Neural crest cell (in vitro differentiated cells): ENCODE measurements around the gene KCNQ4. TPM values are rescaled to one million over a fixed set of nuclear protein-coding genes. Genes with fewer than 3 reads are reported as not detected.

ENCODE experiments used
- DNase-seq: peaks from one replicate; pipeline ENCODE4 v3.0.0; 2021; ENCODE audit warnings: low read depth, mixed read lengths, low spot score
- H3K27ac Mint-ChIP-seq: one replicate; pipeline ENCODE4 v1.8.0; 2021; ENCODE audit warnings: mild to moderate bottlenecking, mixed read lengths; ENCODE audit not compliant: unreplicated experiment
- H3K27me3 Mint-ChIP-seq: 2 replicates; pipeline ENCODE4 v1.8.0; 2021; ENCODE audit warnings: low read depth, mild to moderate bottlenecking, mixed read lengths
- H3K36me3 Mint-ChIP-seq: 2 replicates; pipeline ENCODE4 v1.8.0; 2021; ENCODE audit warnings: low read depth, mild to moderate bottlenecking, mixed read lengths
- H3K4me1 Mint-ChIP-seq: 2 replicates; pipeline ENCODE4 v1.8.0; 2021; ENCODE audit warnings: mixed read lengths
- H3K4me3 Mint-ChIP-seq: one replicate; pipeline ENCODE4 v1.8.0; 2021; ENCODE audit warnings: mild to moderate bottlenecking, mixed read lengths
- H3K9me3 Mint-ChIP-seq: 2 replicates; pipeline ENCODE4 v1.8.0; 2021; ENCODE audit warnings: mixed read lengths
- total RNA-seq: library from RNA; stranded (reverse); gene quantifications from 2 replicates; pipeline ENCODE4 v1.2.1, GENCODE V29; 2021
- TF ChIP-seq, protein P1 (sequence below): fragments of 200-600 bp; sonication (generic); conservative IDR thresholded peaks from 2 replicates; pipeline ENCODE4 v1.5.0; 2021; ENCODE audit warnings: antibody characterized with exemption, mild to moderate bottlenecking

The KCNQ4 gene
- total RNA-seq, 1 donor from 2014 or later: 0.89 TPM

DNA sequence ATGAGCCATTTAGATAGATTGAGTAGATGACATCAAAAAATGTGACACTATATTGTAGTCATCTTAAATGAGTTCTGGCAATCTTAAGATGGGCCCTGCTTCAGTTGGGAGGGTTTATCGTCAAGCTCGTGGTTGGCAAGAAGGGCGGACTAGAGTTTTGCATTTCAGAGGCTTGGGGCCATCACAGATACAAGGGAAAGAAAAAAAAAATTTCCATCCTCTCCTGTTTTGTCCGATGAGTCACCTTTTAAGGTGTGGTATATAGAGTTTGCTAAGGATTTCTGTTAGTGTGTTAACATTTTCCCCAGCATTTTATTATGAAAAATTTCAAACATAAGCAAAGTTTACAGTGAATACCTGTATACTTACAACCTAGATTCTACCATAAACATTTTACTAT is 31.8 kb upstream of the KCNQ4 start:
- TF ChIP-seq, protein P1, sequence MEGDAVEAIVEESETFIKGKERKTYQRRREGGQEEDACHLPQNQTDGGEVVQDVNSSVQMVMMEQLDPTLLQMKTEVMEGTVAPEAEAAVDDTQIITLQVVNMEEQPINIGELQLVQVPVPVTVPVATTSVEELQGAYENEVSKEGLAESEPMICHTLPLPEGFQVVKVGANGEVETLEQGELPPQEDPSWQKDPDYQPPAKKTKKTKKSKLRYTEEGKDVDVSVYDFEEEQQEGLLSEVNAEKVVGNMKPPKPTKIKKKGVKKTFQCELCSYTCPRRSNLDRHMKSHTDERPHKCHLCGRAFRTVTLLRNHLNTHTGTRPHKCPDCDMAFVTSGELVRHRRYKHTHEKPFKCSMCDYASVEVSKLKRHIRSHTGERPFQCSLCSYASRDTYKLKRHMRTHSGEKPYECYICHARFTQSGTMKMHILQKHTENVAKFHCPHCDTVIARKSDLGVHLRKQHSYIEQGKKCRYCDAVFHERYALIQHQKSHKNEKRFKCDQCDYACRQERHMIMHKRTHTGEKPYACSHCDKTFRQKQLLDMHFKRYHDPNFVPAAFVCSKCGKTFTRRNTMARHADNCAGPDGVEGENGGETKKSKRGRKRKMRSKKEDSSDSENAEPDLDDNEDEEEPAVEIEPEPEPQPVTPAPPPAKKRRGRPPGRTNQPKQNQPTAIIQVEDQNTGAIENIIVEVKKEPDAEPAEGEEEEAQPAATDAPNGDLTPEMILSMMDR: no peak
- Mint-ChIP-seq H3K4me3 (no peak overlapping the region), H3K4me1 (peaks cover 7% of the 10 kb centered on the region), H3K27me3 (no peaks in the 10 kb centered on the region), H3K27ac (no peak overlapping the region), H3K9me3 (no peaks in the 10 kb centered on the region), H3K36me3 (peaks cover 4% of the 10 kb centered on the region)
- no peak for DNase-seq

DNA sequence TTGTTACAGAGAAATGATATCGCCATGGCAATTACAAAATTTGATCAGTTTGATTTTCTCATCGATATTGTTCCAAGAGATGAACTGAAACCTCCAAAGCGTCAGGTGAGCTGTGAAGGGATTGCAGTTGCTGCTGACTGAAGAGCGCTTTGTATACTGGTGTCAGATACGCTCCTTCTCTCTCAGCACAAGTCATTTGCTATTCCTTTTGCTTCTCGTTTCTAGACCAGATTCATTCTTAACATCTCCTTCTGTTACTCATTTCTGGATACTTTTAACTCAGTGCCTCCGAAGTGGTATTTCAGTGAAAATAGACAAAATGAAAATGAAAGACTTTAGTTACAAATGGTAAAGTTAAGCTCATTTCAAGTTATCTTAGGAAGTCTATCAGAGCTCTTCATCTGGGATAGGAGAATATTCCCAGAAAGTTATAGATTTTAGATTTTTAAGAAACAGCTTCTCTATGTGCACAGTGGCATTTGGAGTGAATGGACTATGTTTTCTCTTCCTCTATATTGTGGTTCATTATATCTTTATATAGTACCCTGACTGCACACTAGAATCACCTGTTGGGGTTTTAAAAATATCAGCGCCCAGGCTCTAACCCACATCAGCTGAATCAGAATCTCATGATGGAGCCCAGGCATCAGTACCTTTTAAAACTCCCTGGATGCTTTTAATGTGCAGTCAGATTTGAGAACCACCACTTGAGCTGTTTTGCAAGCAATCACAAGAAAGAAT is 30.3 kb upstream of the KCNQ4 start:
- H3K27ac Mint-ChIP-seq: no peak overlapping the region
- no peaks in the 10 kb centered on the region for H3K4me1 Mint-ChIP-seq
- TF ChIP-seq, protein P1: no peak
- H3K36me3 Mint-ChIP-seq: peaks cover 4% of the 10 kb centered on the region
- no peaks in the 10 kb centered on the region for H3K27me3 Mint-ChIP-seq
- no peaks in the 10 kb centered on the region for H3K9me3 Mint-ChIP-seq
- no peak overlapping the region for H3K4me3 Mint-ChIP-seq
- DNase-seq: no peak

DNA sequence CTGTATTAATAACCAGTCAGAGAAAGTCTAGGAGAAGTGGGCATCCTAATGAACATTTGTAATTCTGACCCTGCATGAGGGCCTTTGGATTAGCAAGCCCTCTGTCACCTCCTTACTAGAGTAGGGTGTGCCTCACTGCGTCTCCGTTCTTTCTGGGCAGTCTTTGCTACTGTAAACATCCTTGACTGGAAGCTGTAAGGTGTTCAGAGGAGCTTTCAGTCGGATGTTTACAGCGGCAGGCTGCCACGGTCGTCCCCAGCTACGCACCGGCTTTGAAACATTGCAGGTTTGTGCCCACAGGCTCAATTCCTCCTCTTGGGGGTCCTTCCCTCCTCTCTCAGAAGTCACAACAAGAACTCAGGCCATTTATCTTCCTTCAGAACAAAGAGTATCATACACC is 29.4 kb upstream of the KCNQ4 start:
- Mint-ChIP-seq H3K4me3 (no peak overlapping the region), H3K27me3 (no peaks in the 10 kb centered on the region), H3K27ac (no peak overlapping the region), H3K36me3 (peaks cover 6% of the 10 kb centered on the region), H3K9me3 (no peaks in the 10 kb centered on the region), H3K4me1 (no peaks in the 10 kb centered on the region)
- DNase-seq: no peak
- TF ChIP-seq, protein P1: no peak

DNA sequence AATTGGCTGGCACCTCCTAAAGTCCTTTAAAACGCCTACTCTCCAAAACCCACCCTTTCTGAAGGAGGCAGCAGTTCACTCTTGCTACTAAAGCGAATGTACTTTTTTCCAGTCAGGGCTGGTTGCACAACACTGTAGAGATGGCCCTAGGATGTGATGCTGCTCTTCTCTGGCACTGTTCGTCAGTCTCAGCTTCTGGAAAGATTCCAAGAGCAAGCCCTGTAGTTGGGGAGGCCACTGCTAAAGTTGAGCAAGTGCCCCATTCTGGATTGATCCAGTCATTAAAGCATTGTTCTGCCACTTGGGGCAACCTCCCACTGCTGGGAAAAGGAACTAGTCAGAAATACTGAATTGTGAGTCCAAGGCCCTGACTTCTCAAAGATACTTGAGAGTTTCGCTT is 28.5 kb upstream of the KCNQ4 start:
- H3K4me1 Mint-ChIP-seq: no peaks in the 10 kb centered on the region
- no peak overlapping the region for H3K4me3 Mint-ChIP-seq
- peaks cover 7% of the 10 kb centered on the region for H3K36me3 Mint-ChIP-seq
- H3K9me3 Mint-ChIP-seq: no peaks in the 10 kb centered on the region
- no peak for DNase-seq
- H3K27me3 Mint-ChIP-seq: no peaks in the 10 kb centered on the region
- H3K27ac Mint-ChIP-seq: no peak overlapping the region
- TF ChIP-seq, protein P1: no peak

DNA sequence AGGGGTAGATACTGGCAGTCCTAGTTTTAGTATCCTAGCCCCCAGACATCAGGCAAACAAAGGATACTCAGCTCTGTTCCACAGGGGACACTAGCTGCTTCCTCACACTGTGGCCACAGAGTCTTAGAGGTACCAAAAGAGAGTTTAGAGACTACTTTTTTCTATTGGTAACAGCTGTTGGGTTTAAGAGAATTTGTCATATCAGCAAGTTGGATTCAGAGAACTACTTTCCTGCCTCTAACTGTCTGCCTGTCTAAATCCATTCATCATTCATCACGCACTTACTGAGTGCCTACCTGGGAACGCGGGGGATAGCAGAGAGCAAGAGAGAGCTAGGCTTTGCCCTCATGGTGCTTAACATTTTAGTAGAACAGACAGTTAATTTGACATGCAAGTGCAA is 27.1 kb upstream of the KCNQ4 start:
- DNase-seq: no peak
- peaks cover 7% of the 10 kb centered on the region for H3K36me3 Mint-ChIP-seq
- no peaks in the 10 kb centered on the region for H3K27me3 Mint-ChIP-seq
- no peaks in the 10 kb centered on the region for H3K9me3 Mint-ChIP-seq
- H3K27ac Mint-ChIP-seq: no peak overlapping the region
- no peaks in the 10 kb centered on the region for H3K4me1 Mint-ChIP-seq
- no peak overlapping the region for H3K4me3 Mint-ChIP-seq
- TF ChIP-seq, protein P1: no peak
